Left ventricle myocardium inferior (tissue), 1 donor: ENCODE data around the gene ZNF277. TPM values are rescaled to one million over a fixed set of nuclear protein-coding genes. Genes with fewer than 3 reads are reported as not detected.
A peak's percentile ranks its signal among the peaks of the same experiment; 100 is the strongest.

Experiments
- DNase-seq: peaks from one replicate; pipeline ENCODE4 v3.0.0-alpha.2; 2020
- H3K27ac ChIP-seq: fragments of 200-600 bp; replicated peaks from 2 replicates; pipeline ENCODE4 v1.8.0; 2021
- H3K27me3 ChIP-seq: fragments of 200-600 bp; 2 replicates; pipeline ENCODE4 v1.8.0; 2021; ENCODE audit warnings: low read depth
- H3K36me3 ChIP-seq: fragments of 200-600 bp; 2 replicates; pipeline ENCODE4 v1.8.0; 2021
- H3K4me1 ChIP-seq: fragments of 200-600 bp; 2 replicates; pipeline ENCODE4 v1.8.0; 2021
- H3K4me3 ChIP-seq: fragments of 200-600 bp; 2 replicates; pipeline ENCODE4 v1.8.0; 2021; ENCODE audit warnings: mild to moderate bottlenecking, moderate library complexity
- H3K9me3 ChIP-seq: fragments of 200-600 bp; replicated peaks from 2 replicates; pipeline ENCODE4 v1.8.0; 2021
- CTCF ChIP-seq: fragments of 200-600 bp; IDR thresholded peaks from 2 replicates; pipeline ENCODE4 v1.8.0; 2021; ENCODE audit warnings: antibody characterized with exemption, mild to moderate bottlenecking, borderline replicate concordance
- intact Hi-C: fragments of 100-400 bp; cut with micrococcal nuclease; formaldehyde crosslinking; loops from one replicate; pipeline ENCODE4 v1.11.0; 2022
- total RNA-seq: library from RNA; stranded (reverse); fragmentation: NEBNext Ultra II Directional; extraction: Animal tissue kit (Norgen Biotek cat#: 25700); gene quantifications from one replicate; pipeline ENCODE4 v1.2.1, GENCODE V29; 2021
- donor health status: DM: no; HTN: yes; CAD: no; lungs with severe emphysema.

ZNF277 gene
- total RNA-seq, 1 donor from 2014 or later, result 14.6 TPM

- no peak for DNase-seq
- intact Hi-C loops, result no loop called here
- H3K27ac ChIP-seq, result peak overlapping the region; percentile 94
- no peaks in the 10 kb centered on the region for H3K27me3 ChIP-seq
- H3K4me1 ChIP-seq, result peaks cover 70% of the 10 kb centered on the region
- H3K4me3 ChIP-seq, result peak overlapping the region; percentile 89
- H3K36me3 ChIP-seq, result no peaks in the 10 kb centered on the region
- no peaks in the 10 kb centered on the region for H3K9me3 ChIP-seq
- no peak for TF ChIP-seq CTCF
Measured at GRCh38 chr7:112204499-112205342, 1.8 kb upstream of the ZNF277 start.

GRCh38 chr7:112205343-112206237, 905 bp upstream of the ZNF277 start:
- intact Hi-C loops, result no loop called here
- no peak for TF ChIP-seq CTCF
- peak overlapping the region; percentile 89 for H3K4me3 ChIP-seq
- H3K27ac ChIP-seq, result peak overlapping the region; percentile 94
- no peaks in the 10 kb centered on the region for H3K36me3 ChIP-seq
- no peaks in the 10 kb centered on the region for H3K9me3 ChIP-seq
- no peaks in the 10 kb centered on the region for H3K27me3 ChIP-seq
- peaks cover 68% of the 10 kb centered on the region for H3K4me1 ChIP-seq
- DNase-seq, result peak; percentile 73

GRCh38 chr7:112206991-112207592, 597 bp downstream of the ZNF277 start:
- no peak for TF ChIP-seq CTCF
- peaks cover 73% of the 10 kb centered on the region for H3K4me1 ChIP-seq

GRCh38 chr7:112207765-112208164, 1.3 kb downstream of the ZNF277 start:
- no peaks in the 10 kb centered on the region for H3K27me3 ChIP-seq
- TF ChIP-seq CTCF, result no peak
- peaks cover 75% of the 10 kb centered on the region for H3K4me1 ChIP-seq
- H3K9me3 ChIP-seq, result no peaks in the 10 kb centered on the region
- peak overlapping the region; percentile 89 for H3K4me3 ChIP-seq
- intact Hi-C loops, result no loop called here
- H3K36me3 ChIP-seq, result no peaks in the 10 kb centered on the region
- DNase-seq, result no peak
- H3K27ac ChIP-seq, result peak overlapping the region; percentile 94

More at GRCh38 chr7:112206991-112207592, 597 bp downstream of the ZNF277 start:
- H3K27me3 ChIP-seq, result no peaks in the 10 kb centered on the region
- peak overlapping the region; percentile 89 for H3K4me3 ChIP-seq
- H3K36me3 ChIP-seq, result no peaks in the 10 kb centered on the region
- no peak for DNase-seq
- H3K27ac ChIP-seq, result peak overlapping the region; percentile 94
- intact Hi-C loops, result no loop called here
- no peaks in the 10 kb centered on the region for H3K9me3 ChIP-seq

- intact Hi-C loops, result no loop called here
- Histone ChIP-seq H3K9me3 (no peaks in the 10 kb centered on the region), H3K27ac (peak overlapping the region; percentile 81), H3K36me3 (no peaks in the 10 kb centered on the region), H3K27me3 (no peaks in the 10 kb centered on the region), H3K4me3 (no peak overlapping the region), H3K4me1 (peaks cover 73% of the 10 kb centered on the region)
- no peak for DNase-seq
- no peak for TF ChIP-seq CTCF
Measured at GRCh38 chr7:112211348-112211907, 4.9 kb downstream of the ZNF277 start.
